ENCODE data around the gene NDUFA13.

NDUFA13 gene

GRCh38 chr19:19528721-19529490 is 12.9 kb downstream of the NDUFA13 start, which contains the start of gene YJEFN3:
Gene YJEFN3, plus strand, starts transcription at chr19:19528911. Its CDS starts 22 bp downstream, at chr19:19528933.
- Histone ChIP-seq H3K27ac (no peak within 1 kb of the TSS), H3K4me3 (no peak within 1 kb of the TSS)

GRCh38 chr19:19529783-19530422 is 13.9 kb downstream of the NDUFA13 start:
- Histone ChIP-seq H3K4me3 (no peak overlapping the region), H3K27ac (no peak overlapping the region)

- no peak overlapping the region for H3K4me3 ChIP-seq
- H3K27ac ChIP-seq, result no peak overlapping the region
These were observed 14.4 kb downstream of the NDUFA13 start for GRCh38 chr19:19530423-19530804.

GRCh38 chr19:19530889-19531288 is 14.9 kb downstream of the NDUFA13 start:
- H3K4me3 ChIP-seq, result no peak overlapping the region
- H3K27ac ChIP-seq, result peak overlapping the region in 1 of 21 experiments; percentile 10

GRCh38 chr19:19531951-19532805 is 16.2 kb downstream of the NDUFA13 start:
- H3K4me3 ChIP-seq, result no peak overlapping the region
- H3K27ac ChIP-seq, result no peak overlapping the region

- H3K27ac ChIP-seq, result no peak overlapping the region
- no peak overlapping the region for H3K4me3 ChIP-seq
These were observed 17.0 kb downstream of the NDUFA13 start for GRCh38 chr19:19532806-19533701.

- Histone ChIP-seq H3K4me3 (no peak overlapping the region), H3K27ac (no peak overlapping the region)
These were observed 17.8 kb downstream of the NDUFA13 start for GRCh38 chr19:19533841-19534240.

GRCh38 chr19:19534556-19535265 is 18.7 kb downstream of the NDUFA13 start:
- Histone ChIP-seq H3K4me3 (no peak overlapping the region), H3K27ac (no peak overlapping the region)

- H3K27ac ChIP-seq, result no peak overlapping the region
- H3K4me3 ChIP-seq, result no peak overlapping the region
These were observed 19.5 kb downstream of the NDUFA13 start for GRCh38 chr19:19535311-19536191.

- peak overlapping the region in 2 of 7 experiments; percentile 7 to 39 for H3K4me3 ChIP-seq
- H3K27ac ChIP-seq, result peak overlapping the region in 1 of 21 experiments; percentile 36
These were observed 21.3 kb downstream of the NDUFA13 start for GRCh38 chr19:19537075-19538048.

GRCh38 chr19:19538061-19538784 is 22.2 kb downstream of the NDUFA13 start, which contains the start of gene CILP2:
Gene CILP2, plus strand, starts transcription at chr19:19538265. Its CDS starts 85 bp downstream, at chr19:19538350.
- H3K4me3 ChIP-seq, result peak within 1 kb of the TSS in 4 of 7 experiments; percentile 7 to 39 (median 17)

GRCh38 chr19:19538785-19539166 is 22.8 kb downstream of the NDUFA13 start:
- peak overlapping the region in 1 of 7 experiments; percentile 39 for H3K4me3 ChIP-seq
- peak overlapping the region in 1 of 21 experiments; percentile 39 for H3K27ac ChIP-seq

More at GRCh38 chr19:19538061-19538784, 22.2 kb downstream of the NDUFA13 start, which contains the start of gene CILP2:
- H3K27ac ChIP-seq, result peak within 1 kb of the TSS in 2 of 21 experiments; percentile 36 to 39

GRCh38 chr19:19539698-19540063 is 23.7 kb downstream of the NDUFA13 start:
- Histone ChIP-seq H3K27ac (no peak overlapping the region), H3K4me3 (no peak overlapping the region)

- no peak overlapping the region for H3K27ac ChIP-seq
- H3K4me3 ChIP-seq, result peak overlapping the region in 4 of 7 experiments; percentile 1 to 27 (median 22)
These were observed 24.2 kb downstream of the NDUFA13 start for GRCh38 chr19:19540064-19540714.
